K562 (cell line): Measurements from ENCODE around the gene TAP2. TPM values are rescaled to one million over a fixed set of nuclear protein-coding genes. Genes with fewer than 3 reads are reported as not detected.

Experiments used
- CHCHD3 ChIP-seq: fragments of 250-450 bp; sonication (Bioruptor Pico); IDR thresholded peaks from 2 replicates; pipeline ENCODE4 v2.1.2; 2022; ENCODE audit warnings: mild to moderate bottlenecking
- CXXC5 ChIP-seq: fragments of 250-450 bp; sonication (Bioruptor Pico); IDR thresholded peaks from 2 replicates; pipeline ENCODE4 v1.8.0; 2022; ENCODE audit warnings: inconsistent platforms, mild to moderate bottlenecking, moderate library complexity
- DDX20 ChIP-seq: fragments of 450-650 bp; IDR thresholded peaks from 2 replicates; pipeline ENCODE4 v1.6.1; 2016; ENCODE audit warnings: missing genetic modification characterization, low read depth, mild to moderate bottlenecking, missing compliant biosample characterization, moderate library complexity
- FOXK1 ChIP-seq: sonication (generic); formaldehyde crosslinking; IDR thresholded peaks from 2 replicates; pipeline ENCODE4 v1.8.0; 2022; ENCODE audit warnings: missing genetic modification reagents, mild to moderate bottlenecking, borderline replicate concordance
- FOXM1 ChIP-seq, 2 experiments: fragments of 450-650 bp in 1 of 2; sonication (generic) in 1 of 2; formaldehyde crosslinking in 1 of 2; IDR thresholded peaks; 2 replicates each; pipeline versions ENCODE4 v1.6.1 to v1.9.0; 2017 to 2022; ENCODE audit warnings: low read depth in 2 of 2, mild to moderate bottlenecking in 2 of 2, missing genetic modification reagents in 1 of 2, moderate library complexity in 1 of 2
- GABPB1 ChIP-seq: sonication (generic); formaldehyde crosslinking; IDR thresholded peaks from 2 replicates; pipeline ENCODE4 v1.8.0; 2022; ENCODE audit warnings: mild to moderate bottlenecking, missing genetic modification reagents
- GABPB2 ChIP-seq: fragments of 250-450 bp; sonication (Bioruptor Pico); conservative IDR thresholded peaks from 2 replicates; pipeline ENCODE4 v1.5.1; 2021; ENCODE audit warnings: mild to moderate bottlenecking
- HNRNPH1 ChIP-seq: fragments of 200-400 bp; formaldehyde crosslinking; optimal IDR thresholded peaks from 2 replicates; pipeline ENCODE3; 2017; ENCODE audit warnings: low read depth, mild to moderate bottlenecking, low read length, moderate library complexity
- MYC ChIP-seq, 2 experiments: fragments of 250-450 bp in 1 of 2; sonication (Bioruptor Pico) in 1 of 2; IDR thresholded peaks; 2 replicates each; pipeline versions ENCODE4 v1.5.1 to v1.6.1; 2012 to 2021; ENCODE audit warnings: low read depth in 2 of 2, borderline replicate concordance in 1 of 2, improper control_type of control experiment in 1 of 2, low read length in 1 of 2, mild to moderate bottlenecking in 1 of 2, moderate library complexity in 1 of 2
- RBBP5 ChIP-seq: fragments of 200-600 bp; sonication (generic); IDR thresholded peaks from 2 replicates; pipeline ENCODE4 v1.6.1; 2012; ENCODE audit warnings: borderline replicate concordance, mild to moderate bottlenecking, low read length, control low read depth, inconsistent platforms; ENCODE audit not compliant: insufficient read depth, poor library complexity, severe bottlenecking
- SREBF1 ChIP-seq: fragments of 150-350 bp; IDR thresholded peaks from 2 replicates; pipeline ENCODE4 v1.6.1; 2014; ENCODE audit warnings: antibody characterized with exemption, low read depth, low read length, borderline replicate concordance
- TAF7 ChIP-seq: fragments of 450-650 bp; IDR thresholded peaks from 2 replicates; pipeline ENCODE4 v1.6.1; 2016; ENCODE audit warnings: missing genetic modification characterization, missing compliant biosample characterization
- ZBTB7A ChIP-seq: IDR thresholded peaks from 2 replicates; pipeline ENCODE4 v1.6.1; 2011; ENCODE audit warnings: low read depth, mild to moderate bottlenecking, low read length, moderate library complexity, borderline replicate concordance; ENCODE audit not compliant: control insufficient read depth
- ZNF217 ChIP-seq: sonication (generic); formaldehyde crosslinking; IDR thresholded peaks from 2 replicates; pipeline ENCODE4 v1.8.0; 2022; ENCODE audit warnings: mild to moderate bottlenecking, missing genetic modification reagents
- ZNF57 ChIP-seq: fragments of 450-650 bp; formaldehyde crosslinking; IDR thresholded peaks from 2 replicates; pipeline ENCODE4 v1.4.0; 2020; ENCODE audit warnings: mild to moderate bottlenecking, moderate library complexity
- polyA plus RNA-seq, 8 experiments: library from polyadenylated mRNA; depleted of rRNA in 4 of 8; stranded (reverse) in 5 of 8; unstranded in 3 of 8; fragments of >200 nt; fragmentation: Nextera tagmentation in 2 of 8; fragmentation: Illumina TruSeq in 1 of 8; extraction: Ambion mirVana in 2 of 8; extraction: Trizol in 1 of 8; gene quantifications; 2 replicates each; pipeline versions ENCODE4 v1.2.1 to v1.2.3, GENCODE V29; 2011 to 2014; ENCODE audit warnings: inconsistent platforms in 1 of 8, missing spikeins in 1 of 8
- total RNA-seq, 7 experiments: library from RNA; depleted of rRNA in 6 of 7; stranded (reverse); fragments of >200 nt in 6 of 7; fragmentation: Illumina TruSeq in 2 of 7; extraction: Trizol in 2 of 7; gene quantifications; 2 replicates each; pipeline versions ENCODE4 v1.2.1 to v1.2.3, GENCODE V29; 2011 to 2021; ENCODE audit warnings: low replicate concordance in 1 of 7
- TF ChIP-seq, protein P1 (sequence below): sonication (generic); formaldehyde crosslinking; IDR thresholded peaks from 2 replicates; pipeline ENCODE4 v1.8.0; 2022; ENCODE audit warnings: missing genetic modification reagents, mild to moderate bottlenecking, borderline replicate concordance
- TF ChIP-seq, protein P2 (sequence below): fragments of 250-450 bp; sonication (Bioruptor Pico); IDR thresholded peaks from 2 replicates; pipeline ENCODE4 v1.9.0; 2021; ENCODE audit warnings: mild to moderate bottlenecking
- TF ChIP-seq, protein P3 (sequence below): fragments of 250-450 bp; sonication (Bioruptor Pico); IDR thresholded peaks from 2 replicates; pipeline ENCODE4 v1.4.0; 2020; ENCODE audit warnings: mild to moderate bottlenecking, moderate library complexity
- TF ChIP-seq, protein P4 (sequence below): IDR thresholded peaks from 3 replicates; pipeline ENCODE4 v1.6.1; 2011; ENCODE audit warnings: borderline replicate concordance, mild to moderate bottlenecking; ENCODE audit not compliant: insufficient read length, insufficient read depth

The TAP2 gene
- total and polyA plus RNA-seq, 9 of the 15 experiments (the other 6 are each of a cell fraction or from before 2014, with no cell fraction given) = 2.0 to 53.5 (median 19.6) TPM

DNA sequence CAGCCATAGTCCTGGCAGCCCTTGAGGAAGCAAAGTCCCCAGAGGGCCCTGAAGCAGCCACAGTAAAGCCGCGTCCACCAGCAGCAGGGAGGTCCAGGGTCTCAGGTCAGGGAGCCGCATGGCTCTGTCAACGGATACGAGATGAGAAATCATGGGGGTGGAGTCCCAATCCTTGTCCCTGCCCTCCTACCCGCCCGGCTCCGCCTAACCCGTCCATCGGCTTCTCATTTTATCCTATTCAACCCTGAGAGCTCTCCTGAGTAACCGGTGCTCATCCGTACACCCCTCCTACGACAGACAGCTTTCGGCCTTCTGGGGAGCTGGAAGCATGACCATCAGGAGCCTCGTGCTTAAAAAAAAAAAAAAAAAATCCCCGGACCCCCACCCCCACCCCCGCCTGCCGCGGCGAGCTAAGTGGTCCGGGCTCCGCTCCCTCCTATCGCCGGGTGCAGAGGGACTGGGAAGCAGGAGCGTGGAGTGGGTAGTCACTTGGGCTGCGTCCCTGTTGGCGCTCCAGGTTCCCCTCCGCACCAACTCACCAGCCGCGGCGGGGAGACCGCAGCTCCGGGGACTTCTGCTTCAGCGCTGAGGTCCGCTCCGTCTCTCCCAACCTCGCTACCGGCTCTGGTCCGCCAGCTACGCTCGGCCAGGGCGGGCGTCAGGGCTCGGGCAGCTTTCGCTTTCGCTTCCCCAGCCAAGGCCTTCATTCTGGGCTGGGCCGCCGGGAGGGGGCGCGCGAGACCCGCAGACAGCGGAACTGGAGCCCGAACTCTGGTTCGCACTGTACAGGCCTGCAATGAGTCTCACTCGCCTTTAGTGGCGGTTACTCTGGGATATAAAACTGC lies at the start of gene TAP2 (continued):
- peak; percentile 90 for TF ChIP-seq MYC (IDR thresholded peaks at IDR 0.05; ENCODE audit: low read depth, low read length)
- no peak for TF ChIP-seq MYC (CRISPR knock-in tag; IDR thresholded peaks at IDR 0.05; ENCODE audit: borderline replicate concordance, low read depth)
- TF ChIP-seq FOXK1 (CRISPR knock-in tag) = no peak
- TF ChIP-seq RBBP5 = peak; percentile 94
- no peak for TF ChIP-seq GABPB2 (CRISPR knock-in tag)
- TF ChIP-seq ZBTB7A = peak; percentile 64; the same call in 1 of the 2 replicates
- no peak for TF ChIP-seq HNRNPH1
- TF ChIP-seq, protein P1, sequence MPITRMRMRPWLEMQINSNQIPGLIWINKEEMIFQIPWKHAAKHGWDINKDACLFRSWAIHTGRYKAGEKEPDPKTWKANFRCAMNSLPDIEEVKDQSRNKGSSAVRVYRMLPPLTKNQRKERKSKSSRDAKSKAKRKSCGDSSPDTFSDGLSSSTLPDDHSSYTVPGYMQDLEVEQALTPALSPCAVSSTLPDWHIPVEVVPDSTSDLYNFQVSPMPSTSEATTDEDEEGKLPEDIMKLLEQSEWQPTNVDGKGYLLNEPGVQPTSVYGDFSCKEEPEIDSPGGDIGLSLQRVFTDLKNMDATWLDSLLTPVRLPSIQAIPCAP (CRISPR knock-in tag) = peak; percentile 99
- TF ChIP-seq CXXC5 (CRISPR knock-in tag) = peak; percentile 75
- TF ChIP-seq FOXM1 (IDR thresholded peaks at IDR 0.05; ENCODE audit: low read depth) = peak; percentile 90
- TF ChIP-seq FOXM1 (CRISPR knock-in tag; IDR thresholded peaks at IDR 0.05; ENCODE audit: low read depth) = no peak
- TF ChIP-seq DDX20 (tag) = no peak
- TF ChIP-seq TAF7 (tag) = peak; percentile 46; the same call in 1 of the 2 replicates
- TF ChIP-seq ZNF57 (CRISPR knock-in tag) = no peak
- TF ChIP-seq, protein P2, sequence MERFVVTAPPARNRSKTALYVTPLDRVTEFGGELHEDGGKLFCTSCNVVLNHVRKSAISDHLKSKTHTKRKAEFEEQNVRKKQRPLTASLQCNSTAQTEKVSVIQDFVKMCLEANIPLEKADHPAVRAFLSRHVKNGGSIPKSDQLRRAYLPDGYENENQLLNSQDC (CRISPR knock-in tag) = no peak
- TF ChIP-seq ZNF217 (CRISPR knock-in tag) = no peak
- TF ChIP-seq, protein P3, sequence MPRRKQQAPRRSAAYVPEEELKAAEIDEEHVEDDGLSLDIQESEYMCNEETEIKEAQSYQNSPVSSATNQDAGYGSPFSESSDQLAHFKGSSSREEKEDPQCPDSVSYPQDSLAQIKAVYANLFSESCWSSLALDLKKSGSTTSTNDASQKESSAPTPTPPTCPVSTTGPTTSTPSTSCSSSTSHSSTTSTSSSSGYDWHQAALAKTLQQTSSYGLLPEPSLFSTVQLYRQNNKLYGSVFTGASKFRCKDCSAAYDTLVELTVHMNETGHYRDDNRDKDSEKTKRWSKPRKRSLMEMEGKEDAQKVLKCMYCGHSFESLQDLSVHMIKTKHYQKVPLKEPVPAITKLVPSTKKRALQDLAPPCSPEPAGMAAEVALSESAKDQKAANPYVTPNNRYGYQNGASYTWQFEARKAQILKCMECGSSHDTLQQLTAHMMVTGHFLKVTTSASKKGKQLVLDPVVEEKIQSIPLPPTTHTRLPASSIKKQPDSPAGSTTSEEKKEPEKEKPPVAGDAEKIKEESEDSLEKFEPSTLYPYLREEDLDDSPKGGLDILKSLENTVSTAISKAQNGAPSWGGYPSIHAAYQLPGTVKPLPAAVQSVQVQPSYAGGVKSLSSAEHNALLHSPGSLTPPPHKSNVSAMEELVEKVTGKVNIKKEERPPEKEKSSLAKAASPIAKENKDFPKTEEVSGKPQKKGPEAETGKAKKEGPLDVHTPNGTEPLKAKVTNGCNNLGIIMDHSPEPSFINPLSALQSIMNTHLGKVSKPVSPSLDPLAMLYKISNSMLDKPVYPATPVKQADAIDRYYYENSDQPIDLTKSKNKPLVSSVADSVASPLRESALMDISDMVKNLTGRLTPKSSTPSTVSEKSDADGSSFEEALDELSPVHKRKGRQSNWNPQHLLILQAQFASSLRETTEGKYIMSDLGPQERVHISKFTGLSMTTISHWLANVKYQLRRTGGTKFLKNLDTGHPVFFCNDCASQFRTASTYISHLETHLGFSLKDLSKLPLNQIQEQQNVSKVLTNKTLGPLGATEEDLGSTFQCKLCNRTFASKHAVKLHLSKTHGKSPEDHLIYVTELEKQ (CRISPR knock-in tag) = no peak
- peak; percentile 72; the same call in 1 of the 2 replicates for TF ChIP-seq GABPB1 (CRISPR knock-in tag)
- no peak for TF ChIP-seq CHCHD3 (CRISPR knock-in tag)
- TF ChIP-seq, protein P4, sequence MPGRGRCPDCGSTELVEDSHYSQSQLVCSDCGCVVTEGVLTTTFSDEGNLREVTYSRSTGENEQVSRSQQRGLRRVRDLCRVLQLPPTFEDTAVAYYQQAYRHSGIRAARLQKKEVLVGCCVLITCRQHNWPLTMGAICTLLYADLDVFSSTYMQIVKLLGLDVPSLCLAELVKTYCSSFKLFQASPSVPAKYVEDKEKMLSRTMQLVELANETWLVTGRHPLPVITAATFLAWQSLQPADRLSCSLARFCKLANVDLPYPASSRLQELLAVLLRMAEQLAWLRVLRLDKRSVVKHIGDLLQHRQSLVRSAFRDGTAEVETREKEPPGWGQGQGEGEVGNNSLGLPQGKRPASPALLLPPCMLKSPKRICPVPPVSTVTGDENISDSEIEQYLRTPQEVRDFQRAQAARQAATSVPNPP = no peak
- no peak for TF ChIP-seq SREBF1
